NCI-H2196 treated with DMSO at 0.1 percent for 48 hours (cell line): Measurements from ENCODE around the gene JAML.

Experiments used
- DNase-seq: peaks from one replicate; lab custom pipeline; 2025; ENCODE audit not compliant: unreplicated experiment; lab: John Stamatoyannopoulos, UW

The JAML gene, protein sequence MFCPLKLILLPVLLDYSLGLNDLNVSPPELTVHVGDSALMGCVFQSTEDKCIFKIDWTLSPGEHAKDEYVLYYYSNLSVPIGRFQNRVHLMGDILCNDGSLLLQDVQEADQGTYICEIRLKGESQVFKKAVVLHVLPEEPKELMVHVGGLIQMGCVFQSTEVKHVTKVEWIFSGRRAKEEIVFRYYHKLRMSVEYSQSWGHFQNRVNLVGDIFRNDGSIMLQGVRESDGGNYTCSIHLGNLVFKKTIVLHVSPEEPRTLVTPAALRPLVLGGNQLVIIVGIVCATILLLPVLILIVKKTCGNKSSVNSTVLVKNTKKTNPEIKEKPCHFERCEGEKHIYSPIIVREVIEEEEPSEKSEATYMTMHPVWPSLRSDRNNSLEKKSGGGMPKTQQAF

DNA sequence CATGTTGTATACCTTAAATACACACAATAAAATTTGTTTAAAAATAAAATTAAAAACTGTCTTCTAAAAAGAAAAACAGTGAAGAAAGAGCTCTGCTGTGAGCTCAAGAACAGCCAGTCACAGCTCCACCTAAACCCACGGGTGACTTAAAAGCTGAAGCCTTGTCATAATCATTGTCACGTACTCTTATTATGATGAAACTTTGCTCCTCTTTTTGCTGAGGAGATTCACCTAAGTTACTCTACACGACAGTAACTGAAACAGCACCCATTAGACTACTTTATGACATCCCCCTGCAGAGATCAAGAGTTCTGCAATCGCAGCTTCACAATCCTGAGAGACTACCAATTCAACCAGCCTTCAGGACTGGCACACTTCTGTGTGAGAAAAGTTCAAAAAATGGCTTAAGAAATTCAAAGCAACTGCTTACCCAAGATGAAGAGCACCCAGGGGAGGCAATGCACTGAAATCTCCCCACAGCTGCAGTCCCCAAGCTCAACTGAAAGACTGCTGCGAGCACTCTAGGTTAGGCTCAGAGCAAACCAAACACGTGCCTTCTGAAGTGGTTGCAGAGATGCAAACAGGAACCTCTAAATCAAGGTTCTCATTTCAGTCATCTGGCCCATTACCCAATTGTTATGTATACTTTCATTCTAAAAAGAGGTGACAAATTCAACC is at the start of gene JAML:
JAML (minus strand) TSS at position 501 of the 678 bp plus-strand sequence. CDS start 10,145 bp downstream, outside the sequence.
- no peak for DNase-seq

DNA sequence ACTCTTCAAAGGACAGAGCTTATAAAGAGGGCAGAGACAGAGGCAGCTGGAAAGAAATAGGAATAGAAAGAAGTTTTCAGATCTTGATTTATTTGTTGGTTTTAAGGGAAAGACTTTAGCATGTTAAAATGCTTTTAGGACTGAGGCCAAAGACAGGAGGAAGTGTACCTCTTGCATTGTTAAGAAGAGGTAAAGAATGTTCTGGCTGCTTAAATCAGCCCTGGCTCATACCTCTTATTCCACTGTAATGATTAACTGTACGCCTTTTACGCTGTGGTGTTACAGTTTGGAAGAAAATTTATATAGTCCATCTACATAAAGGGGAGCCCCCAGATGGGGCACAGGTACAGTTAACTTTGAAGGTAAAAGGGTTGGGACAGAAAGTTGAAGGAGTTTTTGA is 49.4 kb upstream of the JAML start:
- no peak for DNase-seq

DNA sequence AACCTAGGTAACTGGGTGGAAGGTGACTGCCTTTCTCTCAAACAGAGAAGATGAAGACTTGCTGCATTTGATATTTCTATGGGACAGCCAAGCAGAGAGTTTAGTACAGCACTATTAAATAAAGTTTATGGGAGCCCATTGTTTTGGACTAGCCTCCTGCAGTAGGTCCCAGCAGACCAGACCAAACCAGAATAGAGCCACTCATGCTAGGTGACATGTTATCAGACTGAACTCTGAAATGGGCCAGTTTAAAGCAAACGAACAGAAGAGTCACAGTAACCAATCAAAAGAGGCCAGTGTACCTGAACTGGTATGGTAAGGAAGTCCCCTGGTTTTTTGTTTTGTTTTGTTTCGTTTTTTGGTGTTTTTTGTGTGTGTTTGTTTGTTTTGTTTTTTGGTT is 47.2 kb upstream of the JAML start:
- no peak for DNase-seq

DNA sequence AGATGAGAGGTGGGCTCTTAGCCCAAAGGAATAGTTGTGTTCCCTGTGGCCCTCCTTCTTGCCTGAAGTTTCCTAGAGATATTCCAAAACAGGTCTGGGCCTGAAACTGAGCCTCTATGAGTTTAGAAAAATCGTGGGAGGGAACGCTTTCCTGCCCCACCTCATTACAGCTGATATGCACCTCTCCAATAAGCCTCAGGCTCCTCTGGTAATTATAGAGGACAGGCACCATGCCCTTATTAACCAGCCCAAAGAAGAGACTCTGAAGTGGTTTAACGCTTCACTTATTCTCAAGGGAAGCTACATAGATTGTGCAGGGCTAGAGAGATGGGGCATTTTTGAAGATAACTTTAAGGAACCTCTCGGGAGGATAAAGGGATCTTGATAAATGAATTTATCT is 42.7 kb upstream of the JAML start:
- DNase-seq: no peak

DNA sequence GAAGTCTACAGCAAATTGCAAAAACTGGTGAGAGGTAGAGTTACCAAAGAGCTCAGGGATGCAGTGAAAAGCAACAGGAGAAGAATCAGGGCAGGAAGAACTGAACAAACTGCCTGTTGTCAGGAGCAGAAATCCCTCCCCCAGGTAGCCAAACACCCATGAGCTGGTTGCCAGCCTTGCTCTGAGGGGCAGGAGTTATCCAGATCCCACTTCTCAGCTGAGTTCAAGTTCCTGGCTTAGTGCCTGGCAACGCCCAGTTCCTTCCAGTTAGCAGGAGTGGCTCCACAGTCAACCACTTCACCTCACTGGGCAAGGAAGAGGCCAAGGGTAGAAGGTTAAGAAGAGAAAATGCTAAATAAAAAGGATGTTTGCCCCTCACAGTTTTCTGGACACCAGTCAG is 41.1 kb upstream of the JAML start:
- no peak for DNase-seq

DNA sequence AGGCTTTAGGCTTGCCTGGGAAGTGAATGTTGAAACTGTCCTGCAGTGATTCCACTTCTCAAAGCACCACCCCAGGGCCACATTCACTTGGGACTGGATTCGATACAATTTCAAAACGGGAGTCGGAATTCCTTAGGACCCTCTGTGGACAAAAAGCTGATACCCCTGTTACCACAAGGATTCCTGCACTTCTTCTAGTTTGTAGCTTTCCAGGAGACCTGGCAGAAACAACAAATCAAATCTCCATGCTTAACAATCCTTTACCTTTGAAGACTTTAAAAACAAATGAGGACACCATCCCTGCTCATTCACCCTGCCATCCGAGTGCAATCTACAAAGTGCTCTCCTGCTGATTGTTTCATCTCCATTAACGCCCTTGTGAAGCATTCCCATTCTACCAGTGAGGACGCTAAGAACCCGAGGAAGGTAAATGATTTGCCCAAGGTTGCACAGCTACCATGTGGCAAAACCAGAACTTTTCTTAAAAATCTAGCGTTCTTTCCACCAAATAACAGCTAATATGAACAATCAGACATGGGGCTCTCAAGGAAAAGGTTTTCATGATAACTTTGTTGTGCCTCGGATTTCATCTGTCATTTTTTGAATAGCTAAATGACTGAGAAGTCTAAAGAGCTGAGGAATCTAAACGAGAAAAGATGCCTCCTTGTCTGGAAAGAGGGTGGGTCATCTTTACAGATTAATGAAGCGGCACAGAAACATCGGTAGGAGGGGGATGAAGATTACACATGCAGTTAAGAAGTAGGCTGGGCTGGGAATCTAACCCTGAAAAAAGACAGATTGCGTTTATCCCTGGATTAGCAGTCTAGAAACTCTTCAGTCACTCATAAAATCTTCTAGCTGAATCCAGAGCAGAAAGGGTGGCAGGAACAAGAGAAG is 40.0 kb upstream of the JAML start:
- DNase-seq: no peak

DNA sequence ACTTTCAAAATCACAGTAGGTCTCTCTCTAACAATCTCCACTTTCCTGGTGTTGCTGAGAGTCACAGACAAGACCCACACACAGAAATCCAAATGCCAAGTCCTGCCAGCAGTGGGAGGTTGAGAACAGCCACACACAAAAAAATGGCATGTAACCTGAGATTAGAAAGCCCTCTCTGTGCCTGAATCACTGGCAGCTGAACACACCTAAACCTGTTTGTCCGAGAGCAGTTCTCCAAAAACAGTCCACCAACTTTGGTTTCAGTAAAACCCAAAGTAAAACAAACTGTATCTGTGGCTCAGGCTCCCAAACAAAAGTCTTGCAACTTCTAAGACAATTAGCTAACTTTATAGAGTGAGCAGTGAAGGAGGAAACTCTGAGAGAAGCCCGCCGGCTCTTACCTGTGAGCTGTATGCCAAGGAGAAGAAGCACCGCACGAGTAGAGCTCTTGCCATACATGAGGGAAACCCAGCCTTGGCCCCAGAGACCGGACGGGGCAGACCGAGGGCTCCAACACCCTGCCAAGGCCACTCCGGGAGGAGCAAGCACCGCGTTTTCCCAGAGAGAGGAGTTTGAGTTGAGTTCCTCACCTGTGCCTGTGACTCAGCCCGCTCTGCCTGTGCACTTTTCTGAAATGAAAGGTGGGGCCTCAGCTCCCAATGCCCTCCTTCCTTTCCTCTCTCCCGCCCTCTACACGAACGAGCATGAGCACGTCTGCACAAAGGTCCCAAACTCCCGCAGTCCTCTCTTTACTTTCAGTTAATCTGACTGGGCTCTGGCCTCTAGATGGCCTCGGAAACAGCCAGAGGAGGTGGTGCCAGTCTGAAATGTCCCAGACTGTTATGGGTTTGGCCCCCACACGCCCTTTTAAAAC is 39.1 kb upstream of the JAML start, which contains the start of gene MPZL2:
MPZL2 (minus strand) TSS at position 603 of the 874 bp plus-strand sequence; CDS start at position 459, 144 bp downstream.
- no peak for DNase-seq

DNA sequence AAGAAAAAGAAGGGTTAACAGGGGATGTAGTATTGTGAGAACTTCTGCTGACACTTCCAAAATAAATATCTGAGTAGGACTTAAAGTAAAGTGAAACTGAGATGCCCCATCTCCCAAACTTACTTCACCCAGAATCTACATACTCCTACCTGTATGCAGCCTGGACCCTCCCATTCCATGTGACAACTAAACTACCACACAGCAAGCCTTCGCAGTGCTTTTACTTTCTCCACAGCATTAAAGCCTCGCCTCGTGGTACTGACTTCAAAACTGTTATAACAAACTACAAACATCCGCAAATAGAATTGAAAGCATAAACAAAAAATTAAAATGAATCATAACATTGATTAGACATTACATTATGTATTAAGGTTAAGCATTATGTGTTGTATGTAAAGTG is 38.3 kb upstream of the JAML start:
- DNase-seq: no peak

DNA sequence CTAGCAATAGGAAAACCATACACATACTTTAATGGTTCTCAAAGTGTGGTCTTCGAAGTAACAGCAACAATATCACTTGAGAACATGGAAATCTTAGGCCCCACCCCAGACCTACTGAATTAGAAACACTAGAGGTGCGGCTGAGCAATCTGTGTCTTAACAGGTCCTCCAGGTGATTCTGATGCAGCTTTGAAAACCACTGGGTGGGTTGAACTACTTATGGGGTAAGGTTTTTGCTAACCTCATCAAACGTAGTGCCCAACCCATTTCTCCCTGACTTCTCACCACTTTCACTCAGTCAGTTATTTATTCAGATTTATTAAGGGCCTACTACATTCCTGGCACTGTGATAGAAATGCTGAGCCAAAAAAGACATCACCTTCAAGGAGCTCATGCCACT is 35.5 kb upstream of the JAML start:
- DNase-seq: no peak

DNA sequence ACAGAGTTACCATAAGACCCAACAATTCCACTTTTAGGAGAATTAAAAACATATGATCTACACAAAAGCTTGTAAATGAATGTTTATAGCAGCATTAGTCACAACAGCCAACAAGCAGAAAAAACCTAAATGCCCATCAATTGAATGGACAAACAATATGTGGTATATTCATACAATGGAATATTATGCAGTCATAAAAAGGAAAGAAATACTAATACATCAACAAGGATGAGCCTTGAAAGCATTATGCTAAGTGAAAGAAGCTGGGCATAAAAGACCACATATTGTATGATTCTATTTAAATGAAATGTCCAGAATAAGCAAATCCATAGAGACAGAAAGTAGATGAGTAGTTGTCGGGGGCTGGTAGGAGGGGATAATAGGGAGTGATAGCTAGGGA is 34.3 kb upstream of the JAML start:
- no peak for DNase-seq

DNA sequence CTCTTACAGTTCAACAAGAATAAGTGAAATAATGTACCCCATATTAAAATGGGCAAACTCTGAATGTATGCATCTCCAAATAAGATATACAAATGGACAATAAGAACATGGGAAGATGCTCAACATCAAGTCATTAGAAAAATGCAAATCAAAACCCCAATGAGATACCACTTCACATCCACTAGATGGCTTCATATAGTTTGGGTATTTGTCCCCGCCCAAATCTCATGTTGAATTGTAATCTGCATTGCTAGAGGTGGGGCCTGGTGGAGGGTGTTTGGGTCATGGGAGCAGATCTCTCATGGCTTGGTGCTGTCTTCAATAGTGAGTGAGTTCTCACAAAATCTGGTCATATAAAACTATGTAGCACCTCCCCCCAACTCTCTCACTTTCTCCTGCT is 33.6 kb upstream of the JAML start:
- DNase-seq: no peak

DNA sequence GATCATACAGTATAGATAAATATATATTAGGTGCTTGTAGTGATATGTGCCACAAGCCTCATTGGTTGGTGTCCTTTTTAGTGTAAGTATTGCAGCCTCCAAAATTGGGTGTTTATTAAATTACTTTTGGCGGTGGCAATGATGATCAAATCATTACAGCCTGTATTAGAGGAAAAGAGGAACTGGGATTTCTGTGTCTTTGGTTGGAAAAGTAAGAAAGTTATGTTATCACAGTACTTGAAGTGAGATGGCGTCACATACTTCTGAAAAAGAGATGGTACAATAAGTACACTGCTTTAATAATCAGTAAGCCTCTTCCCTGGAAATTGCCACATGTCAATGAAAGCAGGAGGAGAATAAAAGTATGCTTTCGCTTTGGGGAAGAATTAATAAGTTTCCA is 27.9 kb upstream of the JAML start:
- no peak for DNase-seq

DNA sequence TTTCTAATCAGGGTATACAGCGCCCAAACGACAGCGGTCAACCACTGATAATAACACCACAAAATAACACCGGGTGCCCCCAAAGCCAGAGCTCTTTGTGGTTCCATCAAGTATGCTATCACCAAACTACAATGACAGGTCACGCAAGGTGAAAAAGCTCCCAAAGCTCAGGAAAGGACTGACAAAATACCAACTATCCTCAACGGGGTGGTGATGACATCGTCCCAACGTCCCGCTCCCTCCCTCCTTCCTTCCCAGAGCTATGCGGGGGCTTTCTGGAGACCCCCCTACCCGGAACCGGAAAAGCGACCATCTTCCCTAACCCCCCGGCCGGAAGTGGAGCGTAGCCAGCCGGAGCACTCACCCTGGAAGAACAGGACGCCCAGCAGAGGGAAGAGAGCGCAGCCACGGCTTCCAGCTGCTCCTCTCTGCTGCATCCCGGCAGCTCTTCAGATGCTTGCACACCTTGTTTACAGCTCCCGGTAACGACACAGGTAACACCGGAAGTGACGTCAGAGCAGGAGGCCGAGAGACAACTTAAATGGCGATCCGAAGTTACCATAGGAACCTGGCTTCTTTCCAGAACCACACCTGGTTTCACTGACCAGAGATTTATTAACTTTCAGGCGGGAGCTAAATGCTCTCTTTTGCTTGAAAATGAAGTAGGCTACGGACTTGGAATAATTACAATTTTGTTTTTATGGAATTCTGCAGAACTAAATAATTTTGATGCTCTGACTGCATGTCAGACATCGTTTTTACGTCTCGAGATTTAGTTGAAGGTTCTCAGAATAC is 27.2 kb upstream of the JAML start, which contains the start of gene MPZL3:
MPZL3 (minus strand) TSS at position 508 of the 795 bp plus-strand sequence; CDS start at position 437, 71 bp downstream.
- DNase-seq: peak; percentile 94

DNA sequence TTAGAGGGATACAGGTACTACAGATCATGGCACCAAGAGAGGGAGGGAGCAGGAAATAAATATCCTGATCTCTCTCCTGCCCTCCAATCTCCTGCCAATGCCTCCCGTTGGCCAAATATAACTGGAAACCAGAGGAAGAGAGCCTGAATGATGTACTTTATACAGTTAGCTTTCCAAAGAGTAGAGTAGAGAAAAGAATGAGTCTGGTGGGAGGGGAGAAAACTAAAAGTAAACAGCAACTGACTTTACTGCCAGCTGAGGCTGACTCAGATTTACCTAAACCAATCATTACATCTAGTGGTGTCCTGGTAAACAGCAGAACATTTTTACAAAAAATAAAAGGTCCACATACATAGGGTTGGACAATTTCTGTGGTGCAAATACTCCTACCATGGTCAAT is 22.2 kb upstream of the JAML start:
- DNase-seq: no peak

DNA sequence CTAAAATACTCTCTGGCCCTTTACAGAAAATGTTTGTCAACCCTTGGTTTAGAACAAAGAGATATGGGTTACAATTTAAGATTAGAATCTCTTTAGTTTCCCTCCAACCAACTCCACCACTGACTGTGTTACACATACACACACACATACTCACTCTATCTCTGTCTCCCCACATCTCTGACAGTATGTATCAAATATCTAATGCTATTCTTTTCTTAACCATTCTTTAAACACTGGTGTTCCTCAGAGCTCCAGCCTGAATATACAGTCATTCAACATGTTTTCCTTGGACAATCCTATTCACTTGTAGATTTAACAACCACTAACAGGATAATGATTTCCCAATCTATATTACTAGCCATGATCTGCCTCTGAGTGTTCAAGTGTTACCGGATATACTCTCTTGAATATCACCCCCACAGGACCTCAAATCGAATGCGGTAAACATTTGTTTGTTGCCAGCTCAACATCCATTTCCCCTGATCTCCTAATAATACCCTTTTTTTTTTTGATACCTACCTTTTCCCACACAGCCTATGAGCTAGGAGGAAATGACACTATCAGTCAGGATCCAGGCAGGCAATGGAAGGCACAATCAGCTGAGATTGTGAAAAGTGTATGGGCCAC is 21.2 kb upstream of the JAML start:
- no peak for DNase-seq

DNA sequence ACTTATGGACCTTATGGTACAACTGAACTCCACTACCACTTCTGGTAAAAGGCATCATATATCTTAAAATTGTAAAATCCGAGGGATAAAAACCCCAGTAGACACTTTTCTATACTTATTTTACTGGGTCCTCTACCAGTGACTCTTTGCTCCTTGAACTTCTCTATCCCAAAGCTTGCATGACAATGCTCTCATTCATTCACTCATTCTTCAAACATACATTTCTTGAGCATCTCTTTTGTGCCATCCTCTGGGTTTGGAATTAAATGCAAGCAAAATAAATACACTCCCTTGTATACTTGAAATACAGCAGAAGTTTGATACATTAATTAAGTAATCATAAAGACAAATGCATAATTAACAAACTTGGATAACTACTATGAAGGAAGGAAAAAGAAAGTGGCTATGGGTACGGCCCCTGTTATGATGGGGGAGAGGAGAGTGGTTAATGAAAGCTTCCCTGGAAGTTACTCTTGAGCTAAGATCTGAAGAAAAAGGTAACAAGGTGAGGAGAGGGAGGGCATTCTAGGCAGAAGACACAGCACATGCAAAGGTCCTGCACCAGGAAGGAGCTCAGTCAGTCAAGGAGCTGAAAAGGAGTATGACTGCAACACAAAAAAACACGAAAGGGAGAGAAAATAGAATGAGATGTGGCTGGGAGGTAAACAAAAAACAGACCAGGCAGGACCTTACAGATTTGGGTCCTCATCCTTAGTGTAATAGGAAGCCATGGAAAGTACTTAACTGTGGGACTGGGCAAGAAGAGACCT is 19.4 kb upstream of the JAML start:
- DNase-seq: no peak

DNA sequence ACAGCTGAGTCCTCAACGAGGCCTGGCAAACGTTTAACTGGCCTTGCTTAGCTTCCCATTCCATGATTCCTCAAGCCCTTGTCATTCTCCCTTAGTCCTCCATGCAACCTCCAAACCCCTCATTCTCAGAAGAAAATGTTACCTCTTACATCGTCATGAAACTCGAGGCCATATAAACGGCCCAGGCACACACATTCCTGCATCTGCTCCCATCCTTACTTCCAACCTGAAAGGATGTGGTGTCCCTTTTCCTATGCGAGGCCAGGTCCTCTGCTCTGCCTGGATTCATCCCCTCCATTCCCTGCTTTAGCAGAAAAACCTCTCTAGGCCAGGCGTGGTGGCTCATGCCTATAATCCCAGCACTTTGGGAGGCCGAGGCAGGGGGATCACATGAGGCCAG is 18.4 kb upstream of the JAML start:
- no peak for DNase-seq

DNA sequence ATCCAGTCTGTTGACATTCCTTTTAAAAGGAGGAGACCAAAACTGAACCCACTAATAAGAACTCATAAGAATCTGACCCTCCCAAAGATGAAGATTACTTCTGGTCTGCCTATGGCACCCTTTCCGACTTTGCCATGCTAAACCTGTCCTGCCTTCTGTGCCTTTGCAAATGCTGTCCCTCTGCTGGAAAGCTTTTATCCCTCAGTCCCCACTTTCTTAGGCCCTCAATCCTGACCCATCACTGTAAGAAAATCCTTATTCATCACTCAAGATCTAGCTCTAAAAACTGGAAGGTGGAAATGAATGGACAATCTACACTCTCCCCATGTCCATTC is 16.9 kb upstream of the JAML start:
- DNase-seq: no peak
